Hepatocyte (in vitro differentiated cells): ENCODE results near the gene SH3TC1. TPM values are rescaled to one million over a fixed set of nuclear protein-coding genes. Genes with fewer than 3 reads are reported as not detected.

ENCODE experiments used
- DNase-seq: peaks from one replicate; pipeline ENCODE4 v3.0.0-alpha.2; 2016; ENCODE audit warnings: low spot score
- H2AFZ ChIP-seq: fragments of 200-600 bp; sonication (generic); 2 replicates; pipeline ENCODE4 v1.6.0; 2016; ENCODE audit warnings: antibody characterized with exemption, mild to moderate bottlenecking
- H3K27ac ChIP-seq: fragments of 200-600 bp; sonication (generic); 2 replicates; pipeline ENCODE4 v1.5.1; 2016; ENCODE audit warnings: mild to moderate bottlenecking
- H3K27me3 ChIP-seq: fragments of 200-600 bp; sonication (generic); 2 replicates; pipeline ENCODE4 v1.6.1; 2016
- H3K36me3 ChIP-seq: fragments of 200-600 bp; sonication (generic); replicated peaks from 2 replicates; pipeline ENCODE4 v1.5.1; 2016; ENCODE audit warnings: low read depth; ENCODE audit not compliant: insufficient read depth
- H3K4me1 ChIP-seq: fragments of 200-600 bp; sonication (generic); 2 replicates; pipeline ENCODE4 v1.5.1; 2016; ENCODE audit warnings: mild to moderate bottlenecking, moderate library complexity; ENCODE audit not compliant: insufficient read depth
- H3K4me2 ChIP-seq: fragments of 200-600 bp; sonication (generic); 2 replicates; pipeline ENCODE4 v1.6.0; 2016
- H3K4me3 ChIP-seq: fragments of 200-600 bp; sonication (generic); 2 replicates; pipeline ENCODE4 v1.5.1; 2016; ENCODE audit warnings: mild to moderate bottlenecking
- H3K79me2 ChIP-seq: fragments of 200-600 bp; sonication (generic); 2 replicates; pipeline ENCODE4 v1.6.0; 2017; ENCODE audit warnings: mild to moderate bottlenecking
- H3K9me2 ChIP-seq: fragments of 200-600 bp; sonication (generic); replicated peaks from 2 replicates; pipeline ENCODE4 v1.6.0; 2017; ENCODE audit warnings: mild to moderate bottlenecking; ENCODE audit not compliant: insufficient read depth
- H3K9me3 ChIP-seq: fragments of 200-600 bp; sonication (generic); 2 replicates; pipeline ENCODE4 v1.5.1; 2016; ENCODE audit warnings: low read depth, mild to moderate bottlenecking
- H4K20me1 ChIP-seq: fragments of 200-600 bp; sonication (generic); 2 replicates; pipeline ENCODE4 v1.6.0; 2016; ENCODE audit warnings: mild to moderate bottlenecking; ENCODE audit not compliant: insufficient read depth, poor library complexity, severe bottlenecking
- CTCF ChIP-seq: fragments of 200-600 bp; sonication (generic); IDR thresholded peaks from 2 replicates; pipeline ENCODE4 v1.5.1; 2016; ENCODE audit warnings: antibody characterized with exemption, mild to moderate bottlenecking; ENCODE audit not compliant: poor library complexity
- EZH2 ChIP-seq: fragments of 200-600 bp; sonication (generic); IDR thresholded peaks from 2 replicates; pipeline ENCODE4 v1.6.1; 2016; ENCODE audit warnings: antibody characterized with exemption, mild to moderate bottlenecking, borderline replicate concordance
- EZH2phosphoT487 ChIP-seq: fragments of 200-600 bp; sonication (generic); IDR thresholded peaks from one replicate; pipeline ENCODE4 v1.6.1; 2018; ENCODE audit warnings: antibody characterized with exemption, mild to moderate bottlenecking, low read depth, moderate library complexity; ENCODE audit not compliant: unreplicated experiment, severe bottlenecking
- WGBS: methylation state at CpG from one replicate; pipeline ENCODE4 v1.1.6; 2016; ENCODE audit warnings: low lambda C conversion rate; ENCODE audit errors: missing lambda C conversion rate; 5-methylcytosine and 5-hydroxymethylcytosine counted together
- polyA plus RNA-seq: library from polyadenylated mRNA; unstranded; fragments of >200 nt; fragmentation: Nextera tagmentation; extraction: Ambion mirVana; gene quantifications from 2 replicates; pipeline ENCODE4 v1.2.1, GENCODE V29; 2016
- total RNA-seq: library from RNA; depleted of rRNA; stranded (reverse); fragments of >200 nt; gene quantifications from 2 replicates; pipeline ENCODE4 v1.2.3, GENCODE V29; 2014

SH3TC1 gene
- total and polyA plus RNA-seq, 2 experiments from 2014 or later, result 30.3 to 35.4 TPM

DNA sequence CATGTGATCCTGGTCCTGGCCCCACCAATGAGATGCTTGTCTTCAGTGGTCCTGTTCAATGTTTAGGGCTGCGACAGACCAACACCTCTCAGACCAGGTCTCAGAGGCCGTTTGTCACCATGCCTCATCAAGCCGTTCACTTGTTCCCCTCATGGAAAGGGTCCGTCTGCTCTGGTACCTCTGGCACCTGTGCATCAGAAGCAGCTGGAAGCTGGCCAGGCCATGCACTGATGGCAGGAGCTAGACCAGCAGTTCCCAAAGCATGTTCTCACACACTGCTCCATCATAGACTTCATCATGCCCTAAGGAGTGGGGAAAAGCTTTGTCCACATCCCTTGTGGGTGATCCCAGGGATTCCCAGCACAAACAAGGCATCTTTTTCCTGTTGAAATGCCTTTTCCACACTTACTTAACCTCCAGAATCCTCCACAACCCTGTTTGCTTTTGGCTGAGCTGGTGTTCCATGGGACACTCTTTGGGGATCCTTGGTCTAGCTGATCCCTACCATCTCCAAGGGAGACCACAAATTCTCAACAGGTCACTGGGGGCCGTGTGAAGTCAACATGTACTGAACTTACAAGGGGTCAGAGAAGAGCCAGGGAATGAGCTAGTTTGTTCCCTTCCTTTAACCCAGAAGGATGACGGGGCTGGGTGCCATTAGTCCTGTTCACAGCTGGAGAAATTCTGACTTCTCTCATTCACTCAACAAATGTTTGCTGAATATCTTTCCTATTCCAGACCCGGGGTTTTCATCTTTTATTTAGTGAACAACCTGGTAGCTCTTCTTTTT, 21.8 kb downstream of the SH3TC1 start:
- no peaks in the 10 kb centered on the region for H3K27me3 ChIP-seq
- H3K79me2 ChIP-seq, result no peaks in the 10 kb centered on the region
- H3K4me2 ChIP-seq, result no peak overlapping the region
- H3K9me2 ChIP-seq, result no peaks in the 10 kb centered on the region
- no peak overlapping the region for H3K4me3 ChIP-seq
- H3K4me1 ChIP-seq, result no peaks in the 10 kb centered on the region
- H3K36me3 ChIP-seq, result no peaks in the 10 kb centered on the region
- no peaks in the 10 kb centered on the region for H4K20me1 ChIP-seq
- 87% methylated on average over 7 of the region's 7 CpGs for WGBS
- no peak for TF ChIP-seq EZH2
- TF ChIP-seq EZH2phosphoT487, result no peak
- no peak for TF ChIP-seq CTCF
- DNase-seq, result no peak
- no peaks in the 10 kb centered on the region for H3K9me3 ChIP-seq
- H3K27ac ChIP-seq, result peak overlapping the region; percentile 63
- H2AFZ ChIP-seq, result no peak overlapping the region

DNA sequence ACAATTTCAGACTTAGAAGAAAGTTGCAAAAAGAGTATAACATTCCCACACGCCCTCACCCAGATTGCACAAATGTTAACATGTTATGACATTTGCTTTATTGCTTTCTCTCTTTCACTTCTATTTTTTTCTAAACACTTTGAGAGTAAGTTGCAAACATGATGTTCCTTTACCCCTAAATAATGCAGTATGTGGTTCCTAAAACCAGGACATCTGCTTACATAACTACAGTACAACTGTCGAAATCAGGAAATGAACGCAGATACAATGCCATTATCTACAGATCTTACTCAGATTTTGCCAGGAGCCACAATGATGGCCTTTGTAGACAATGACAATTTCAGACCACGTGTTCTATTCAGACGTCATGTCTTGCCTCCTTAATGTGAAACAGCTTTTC, 22.4 kb downstream of the SH3TC1 start:
- Histone ChIP-seq H3K4me1 (peaks cover 4% of the 10 kb centered on the region), H3K4me3 (no peak overlapping the region), H3K4me2 (no peak overlapping the region), H2AFZ (no peak overlapping the region), H3K9me3 (no peaks in the 10 kb centered on the region), H3K9me2 (no peaks in the 10 kb centered on the region), H3K79me2 (no peaks in the 10 kb centered on the region), H3K27me3 (no peaks in the 10 kb centered on the region), H3K36me3 (no peaks in the 10 kb centered on the region), H4K20me1 (no peaks in the 10 kb centered on the region), H3K27ac (peak overlapping the region; percentile 63)
- no peak for DNase-seq
- WGBS, result 49% methylated on average over 5 of the region's 5 CpGs
- TF ChIP-seq EZH2phosphoT487 (no peak), EZH2 (no peak)

GRCh38 chr4:8221985-8222384, 22.9 kb downstream of the SH3TC1 start:
- Histone ChIP-seq H3K27ac (peak overlapping the region; percentile 63), H2AFZ (no peak overlapping the region), H3K4me1 (peaks cover 9% of the 10 kb centered on the region), H3K4me3 (no peak overlapping the region), H3K79me2 (no peaks in the 10 kb centered on the region), H3K4me2 (no peak overlapping the region), H3K36me3 (no peaks in the 10 kb centered on the region), H3K27me3 (no peaks in the 10 kb centered on the region), H3K9me2 (no peaks in the 10 kb centered on the region), H3K9me3 (no peaks in the 10 kb centered on the region), H4K20me1 (no peaks in the 10 kb centered on the region)
- TF ChIP-seq CTCF (no peak), EZH2phosphoT487 (no peak), EZH2 (no peak)
- DNase-seq, result no peak

DNA sequence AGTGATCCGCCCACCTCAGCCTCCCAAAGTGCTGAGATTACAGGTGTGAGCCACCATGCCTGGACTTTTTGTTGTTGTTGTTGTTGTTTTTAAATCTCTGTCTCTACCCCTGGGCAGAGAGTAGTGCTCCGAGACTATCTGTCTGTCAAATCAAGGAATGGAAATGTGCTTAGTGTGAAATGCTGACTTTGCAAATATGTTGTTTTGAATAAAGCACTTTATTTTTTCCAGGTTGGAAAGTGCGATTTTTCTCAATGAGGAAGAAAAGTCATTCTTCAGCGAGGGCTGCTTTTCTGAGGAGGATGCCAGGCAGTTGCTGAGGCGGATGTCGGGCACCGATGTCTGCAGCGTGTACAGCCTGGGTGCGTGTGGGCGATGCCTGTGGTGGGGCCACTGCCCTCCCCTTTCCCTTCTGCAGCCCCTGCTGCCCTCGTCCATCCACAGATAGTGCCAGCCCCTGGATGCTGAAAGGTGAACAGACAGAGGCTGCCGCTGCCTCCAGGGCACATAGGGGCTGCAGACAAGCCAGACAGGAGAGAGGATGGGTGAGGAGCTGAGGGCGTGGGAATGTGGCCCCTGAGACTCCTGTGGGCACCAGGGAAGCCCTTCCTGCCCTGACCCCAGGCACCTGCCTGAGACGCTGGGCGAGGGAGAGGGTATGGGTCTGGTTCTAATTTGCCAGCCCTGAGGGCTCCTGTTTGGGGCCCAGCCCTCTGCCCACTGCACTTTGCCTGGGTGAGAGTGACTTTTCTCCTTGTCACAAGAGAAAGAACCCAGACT, 23.7 kb downstream of the SH3TC1 start:
- no peak for DNase-seq
- H3K4me2 ChIP-seq, result no peak overlapping the region
- H3K4me3 ChIP-seq, result no peak overlapping the region
- H3K27me3 ChIP-seq, result no peaks in the 10 kb centered on the region
- no peaks in the 10 kb centered on the region for H4K20me1 ChIP-seq
- no peaks in the 10 kb centered on the region for H3K9me2 ChIP-seq
- no peaks in the 10 kb centered on the region for H3K79me2 ChIP-seq
- peaks cover 9% of the 10 kb centered on the region for H3K4me1 ChIP-seq
- H2AFZ ChIP-seq, result no peak overlapping the region
- H3K9me3 ChIP-seq, result no peaks in the 10 kb centered on the region
- no peak for TF ChIP-seq EZH2
- TF ChIP-seq CTCF, result no peak
- TF ChIP-seq EZH2phosphoT487, result no peak
- WGBS, result 93% methylated on average over 15 of the region's 15 CpGs
- no peaks in the 10 kb centered on the region for H3K36me3 ChIP-seq
- peak overlapping the region; percentile 63 for H3K27ac ChIP-seq
